KOPT-K1 (cell line): ENCODE results near the gene PRKAA2.
"Not testable (repeated sequence)": the region's sequence is repeated elsewhere in the genome, so short reads cannot be mapped to it uniquely, and the experiment has no call there.

ENCODE experiments used
- H3K27ac ChIP-seq: fragments of 200-600 bp; sonication (generic); 2 replicates; pipeline ENCODE4 v1.5.1; 2016; ENCODE audit warnings: antibody characterized with exemption, mild to moderate bottlenecking, low read depth, low read length; ENCODE audit not compliant: poor library complexity, severe bottlenecking
- H3K36me3 ChIP-seq: fragments of 200-600 bp; sonication (generic); 2 replicates; pipeline ENCODE4 v1.5.1; 2017; ENCODE audit warnings: antibody characterized with exemption, mild to moderate bottlenecking, low read length, moderate library complexity; ENCODE audit not compliant: insufficient read depth
- H3K9me3 ChIP-seq: fragments of 200-600 bp; sonication (generic); 2 replicates; pipeline ENCODE4 v1.5.1; 2017; ENCODE audit warnings: antibody characterized with exemption, low read length, mild to moderate bottlenecking; ENCODE audit not compliant: insufficient read depth, poor library complexity, severe bottlenecking

The PRKAA2 gene

GRCh38 chr1:56644919-56645676 lies at the start of gene PRKAA2:
Gene PRKAA2, plus strand, starts transcription at chr1:56645314. Its CDS starts 74 bp downstream, at chr1:56645388.
- H3K27ac ChIP-seq: no peak within 1 kb of the TSS
- no peaks in the 10 kb centered on the region for H3K36me3 ChIP-seq
- H3K9me3 ChIP-seq: no peaks in the 10 kb centered on the region

GRCh38 chr1:56595397-56596191 lies 49.5 kb upstream of the PRKAA2 start:
- not testable (repeated sequence) for H3K9me3 ChIP-seq, H3K27ac ChIP-seq, H3K36me3 ChIP-seq

DNA sequence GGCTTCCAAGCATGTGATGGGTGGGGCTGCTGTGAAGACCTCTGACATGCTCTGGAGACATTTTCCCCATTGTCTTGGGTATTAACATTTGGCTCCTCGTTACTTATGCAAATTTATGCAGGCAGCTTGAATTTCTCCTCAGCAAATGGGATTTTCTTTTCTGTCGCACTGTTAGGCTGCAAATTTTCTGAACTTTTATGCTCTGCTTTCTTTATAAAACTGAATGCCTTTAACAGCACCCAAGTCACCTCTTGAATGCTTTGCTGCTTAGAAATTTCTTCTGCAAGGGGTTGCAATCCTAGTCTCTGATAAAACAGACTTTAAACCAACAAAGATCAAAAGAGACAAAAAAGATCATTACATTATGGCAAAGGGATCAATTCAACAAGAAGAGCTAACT lies 35.0 kb upstream of the PRKAA2 start:
- H3K27ac ChIP-seq, H3K36me3 ChIP-seq, H3K9me3 ChIP-seq: not testable (repeated sequence)

DNA sequence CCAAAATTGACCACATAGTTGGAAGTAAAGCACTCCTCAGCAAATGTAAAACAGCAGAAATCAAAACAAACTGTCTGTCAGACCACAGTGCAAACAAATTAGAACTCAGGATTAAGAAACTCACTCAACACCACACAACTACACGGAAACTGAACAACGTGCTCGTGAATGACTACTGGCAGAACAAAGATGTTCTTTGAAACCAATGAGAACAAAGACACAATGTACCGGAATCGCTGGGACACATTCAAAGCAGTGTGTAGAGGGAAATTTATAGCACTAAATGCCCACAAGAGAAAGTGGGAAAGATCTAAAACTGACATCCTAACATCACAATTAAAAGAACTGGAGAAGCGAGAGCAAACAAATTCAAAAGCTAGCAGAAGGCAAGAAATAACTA lies 34.3 kb upstream of the PRKAA2 start:
- not testable (repeated sequence) for H3K36me3 ChIP-seq, H3K9me3 ChIP-seq, H3K27ac ChIP-seq

DNA sequence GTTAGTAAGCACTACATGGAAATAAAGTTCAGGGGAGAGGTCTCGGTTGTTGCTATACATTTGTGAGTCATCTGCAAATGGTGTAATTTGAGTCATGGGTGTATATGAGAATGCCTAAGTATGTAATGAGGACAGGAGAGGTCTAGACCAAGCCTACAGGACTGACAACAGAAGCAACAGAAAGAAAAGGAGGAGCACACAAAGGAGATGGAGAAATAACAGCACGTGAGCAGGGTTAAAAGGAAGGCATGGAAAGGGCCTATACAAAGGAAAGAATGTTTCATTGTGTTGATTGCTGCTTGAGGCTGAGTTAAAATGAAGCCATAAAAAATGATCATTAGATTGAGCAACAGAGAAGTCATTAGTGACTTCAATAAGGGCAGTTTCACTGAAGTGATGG lies 28.0 kb upstream of the PRKAA2 start:
- Histone ChIP-seq H3K9me3 (no peaks in the 10 kb centered on the region), H3K36me3 (no peaks in the 10 kb centered on the region), H3K27ac (no peak overlapping the region)

DNA sequence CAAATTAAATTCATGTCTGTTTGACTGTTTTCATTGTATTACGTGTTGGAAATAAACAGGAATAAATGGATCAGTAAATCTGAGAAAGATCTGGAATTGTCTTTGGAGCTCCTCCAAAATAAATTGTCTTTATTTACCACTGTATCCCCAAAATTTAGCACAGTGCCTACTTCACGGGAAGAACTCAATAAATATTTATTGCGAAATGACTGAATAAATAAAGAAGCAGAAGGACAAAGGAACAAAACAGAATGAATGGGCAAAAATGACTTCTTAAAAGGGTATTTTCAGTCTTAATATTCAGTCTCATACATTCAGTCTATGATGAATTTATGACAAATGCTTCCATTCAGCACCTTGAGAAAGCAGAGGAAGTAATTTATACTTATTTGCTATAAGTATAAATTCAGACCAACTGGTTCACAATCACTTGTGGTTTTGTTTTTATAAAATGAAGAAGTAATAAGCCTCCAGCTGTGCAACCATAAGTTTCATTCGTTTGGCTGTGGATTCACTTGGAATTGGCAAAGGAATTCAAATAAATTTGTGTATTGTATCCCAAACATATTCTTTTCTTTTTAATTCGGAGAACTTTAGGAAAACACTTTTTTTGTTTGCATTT lies 19.2 kb upstream of the PRKAA2 start:
- H3K27ac ChIP-seq: no peak overlapping the region
- no peaks in the 10 kb centered on the region for H3K36me3 ChIP-seq
- no peaks in the 10 kb centered on the region for H3K9me3 ChIP-seq

DNA sequence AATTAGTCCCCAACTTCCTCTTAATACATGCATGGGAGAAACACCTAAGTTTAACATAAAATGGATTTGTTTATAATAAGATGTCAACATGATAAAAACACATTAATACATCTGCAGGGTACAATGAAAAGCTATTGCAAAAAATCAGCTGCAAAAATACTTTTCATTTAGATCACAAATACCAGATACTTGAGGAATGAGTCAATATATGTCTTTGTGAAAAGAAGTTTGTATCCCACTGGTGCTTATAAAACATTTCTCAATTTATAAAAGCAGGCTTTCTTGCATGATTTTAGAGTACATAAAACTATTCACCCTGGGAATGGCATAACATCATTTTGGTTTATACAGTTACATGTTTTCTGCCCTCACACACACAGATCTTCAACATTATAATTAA lies 18.6 kb upstream of the PRKAA2 start:
- H3K9me3 ChIP-seq: no peaks in the 10 kb centered on the region
- H3K36me3 ChIP-seq: no peaks in the 10 kb centered on the region
- H3K27ac ChIP-seq: no peak overlapping the region

- Histone ChIP-seq H3K27ac (no peak overlapping the region), H3K9me3 (no peaks in the 10 kb centered on the region), H3K36me3 (no peaks in the 10 kb centered on the region)
Observed at GRCh38 chr1:56627019-56627635, 18.0 kb upstream of the PRKAA2 start.

- Histone ChIP-seq H3K9me3 (no peaks in the 10 kb centered on the region), H3K36me3 (no peaks in the 10 kb centered on the region), H3K27ac (no peak overlapping the region)
Observed at GRCh38 chr1:56627636-56628039, 17.5 kb upstream of the PRKAA2 start.

- Histone ChIP-seq H3K36me3 (no peaks in the 10 kb centered on the region), H3K9me3 (no peaks in the 10 kb centered on the region), H3K27ac (no peak overlapping the region)
Observed at GRCh38 chr1:56630786-56631185, 14.3 kb upstream of the PRKAA2 start.

GRCh38 chr1:56631901-56632300 lies 13.2 kb upstream of the PRKAA2 start:
- Histone ChIP-seq H3K9me3 (no peaks in the 10 kb centered on the region), H3K27ac (no peak overlapping the region), H3K36me3 (no peaks in the 10 kb centered on the region)

- Histone ChIP-seq H3K27ac (no peak overlapping the region), H3K36me3 (no peaks in the 10 kb centered on the region), H3K9me3 (no peaks in the 10 kb centered on the region)
Observed at GRCh38 chr1:56634981-56635380, 10.1 kb upstream of the PRKAA2 start.

DNA sequence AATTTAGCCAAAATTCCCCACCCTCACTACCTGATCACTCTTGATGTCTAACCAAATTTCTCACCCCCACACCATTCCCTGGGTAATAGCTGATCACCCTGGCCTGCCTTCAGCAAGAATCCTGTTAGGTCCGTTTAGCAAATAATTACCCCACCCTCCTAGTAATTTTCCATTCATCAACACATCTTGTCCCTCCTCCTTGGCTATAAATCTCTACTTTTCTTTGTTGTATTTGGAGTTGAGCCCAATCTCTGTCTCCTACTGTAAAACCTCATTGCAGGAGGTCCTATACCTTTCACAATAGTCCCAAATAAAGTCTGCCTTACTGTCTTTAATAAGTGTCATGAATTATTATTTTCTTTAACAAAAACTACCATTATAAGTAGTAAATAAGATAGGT lies 6.9 kb upstream of the PRKAA2 start:
- H3K27ac ChIP-seq: no peak overlapping the region
- no peaks in the 10 kb centered on the region for H3K36me3 ChIP-seq
- H3K9me3 ChIP-seq: no peaks in the 10 kb centered on the region

DNA sequence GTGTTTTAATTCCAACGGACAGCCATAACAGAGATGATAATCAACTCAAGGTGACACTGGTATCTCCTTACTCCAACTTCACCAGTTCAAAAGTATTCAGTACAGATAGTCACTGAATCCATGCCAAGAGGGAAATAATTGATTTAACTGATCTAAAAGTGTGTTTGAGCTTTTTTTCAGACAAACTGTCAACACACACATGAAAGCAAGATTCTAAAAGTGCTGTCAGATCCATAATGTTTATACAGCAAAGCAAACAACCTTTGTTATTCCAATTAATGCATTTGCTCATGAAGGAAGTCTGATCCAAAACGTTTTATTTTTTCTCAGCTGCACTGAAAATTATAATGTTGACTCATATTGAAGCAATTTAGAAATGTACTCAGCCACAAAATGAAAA lies 5.9 kb upstream of the PRKAA2 start:
- Histone ChIP-seq H3K36me3 (no peaks in the 10 kb centered on the region), H3K27ac (no peak overlapping the region), H3K9me3 (no peaks in the 10 kb centered on the region)

DNA sequence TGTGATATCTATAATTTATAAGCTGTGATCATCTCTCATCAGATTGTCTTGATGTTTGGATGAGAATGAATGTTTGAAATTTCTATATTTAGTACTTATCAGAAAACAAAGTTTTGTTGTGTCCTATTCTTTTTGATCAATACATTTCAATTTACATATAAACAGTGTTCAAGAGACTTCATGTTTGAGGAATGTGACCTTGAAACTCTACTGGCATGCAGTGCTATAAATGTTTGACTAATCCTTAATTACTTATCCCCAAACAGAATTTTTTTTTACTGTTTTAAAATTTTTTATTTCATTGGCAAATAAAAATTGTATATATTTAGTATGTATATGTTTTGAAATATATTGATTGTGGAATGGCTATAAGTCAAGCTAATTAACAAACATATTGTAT lies 1.5 kb upstream of the PRKAA2 start:
- Histone ChIP-seq H3K9me3 (no peaks in the 10 kb centered on the region), H3K36me3 (no peaks in the 10 kb centered on the region), H3K27ac (no peak overlapping the region)
